Activated CD4-positive, alpha-beta T cell treated with anti-CD3 and anti-CD28 coated beads for 1 hour (primary cell): ENCODE results near the gene ELL3.
"Not testable (repeated sequence)": the region's sequence is repeated elsewhere in the genome, so short reads cannot be mapped to it uniquely, and the experiment has no call there.

ENCODE experiments used
- DNase-seq: peaks from one replicate; pipeline ENCODE4 v3.0.0-alpha.2; 2020

Gene ELL3

GRCh38 chr15:43789409-43789808 is 12.6 kb upstream of the ELL3 start:
- no peak for DNase-seq

GRCh38 chr15:43779016-43779415 is 2.2 kb upstream of the ELL3 start:
- no peak for DNase-seq

DNA sequence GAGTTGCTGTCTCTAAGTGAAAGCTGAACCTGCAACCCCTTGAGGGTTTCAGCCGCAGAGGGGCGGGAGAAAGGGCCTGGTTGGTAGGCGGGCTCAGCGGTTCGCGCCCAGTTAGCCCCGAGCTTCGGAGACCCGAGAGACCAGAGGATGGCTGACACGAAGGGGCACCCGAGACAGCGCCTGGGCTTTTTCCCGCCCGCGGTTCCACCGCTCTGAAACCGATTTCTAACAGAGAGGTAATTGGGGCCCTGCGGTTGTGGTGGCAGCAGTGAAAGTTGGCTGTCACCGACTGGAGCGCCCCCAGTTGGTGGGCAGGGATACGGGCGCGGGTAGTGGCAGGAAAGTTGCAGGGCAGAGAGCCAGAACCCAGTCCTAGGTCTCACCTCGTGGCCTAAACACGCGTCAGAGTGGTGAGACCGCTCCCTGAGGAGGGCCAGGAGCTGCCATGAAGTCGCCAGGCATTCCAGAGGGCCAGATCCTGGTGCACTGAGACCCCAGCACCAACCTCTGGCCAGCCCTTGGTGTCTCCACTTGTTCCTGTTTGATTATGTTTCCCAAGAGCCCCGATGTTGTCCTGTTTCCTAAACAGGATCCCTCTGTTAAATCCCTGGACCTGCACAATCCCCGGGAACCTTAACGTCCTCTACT is 625 bp upstream of the ELL3 start:
- DNase-seq: peak; percentile 71

DNA sequence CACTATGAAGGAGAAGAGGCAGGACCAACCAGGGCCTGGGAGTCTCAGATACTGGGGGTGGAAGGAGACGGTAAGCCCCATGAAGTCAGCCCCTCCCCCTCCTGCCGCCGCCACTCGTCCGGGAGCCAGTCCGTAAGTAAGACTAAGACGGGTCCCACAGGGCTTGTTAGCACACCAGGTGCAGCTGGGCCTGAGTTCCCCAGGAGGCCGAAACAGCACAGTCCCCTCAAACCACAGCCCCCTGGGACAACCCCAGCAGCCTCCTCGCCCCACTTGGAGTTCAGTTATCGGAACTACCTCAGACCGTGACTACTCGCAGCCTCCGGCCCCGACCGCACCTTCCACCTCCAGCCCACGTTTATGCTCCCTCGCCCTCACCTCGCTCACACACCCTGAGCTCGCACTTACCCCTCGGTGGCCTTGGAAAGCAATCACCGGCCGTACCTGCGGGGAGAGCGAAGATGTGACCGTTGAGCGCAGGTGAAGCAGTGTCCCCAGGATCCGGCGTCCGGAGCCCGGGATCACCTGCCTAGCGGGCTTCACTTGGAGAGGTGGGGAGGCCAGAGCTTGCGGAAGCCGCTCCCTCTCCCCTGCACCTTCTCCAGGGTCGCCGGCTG is 557 bp downstream of the ELL3 start:
- no peak for DNase-seq

GRCh38 chr15:43775411-43775965 is 1.3 kb downstream of the ELL3 start:
- DNase-seq: no peak

- DNase-seq: no peak
These were observed 2.7 kb downstream of the ELL3 start for GRCh38 chr15:43774062-43774461.

DNA sequence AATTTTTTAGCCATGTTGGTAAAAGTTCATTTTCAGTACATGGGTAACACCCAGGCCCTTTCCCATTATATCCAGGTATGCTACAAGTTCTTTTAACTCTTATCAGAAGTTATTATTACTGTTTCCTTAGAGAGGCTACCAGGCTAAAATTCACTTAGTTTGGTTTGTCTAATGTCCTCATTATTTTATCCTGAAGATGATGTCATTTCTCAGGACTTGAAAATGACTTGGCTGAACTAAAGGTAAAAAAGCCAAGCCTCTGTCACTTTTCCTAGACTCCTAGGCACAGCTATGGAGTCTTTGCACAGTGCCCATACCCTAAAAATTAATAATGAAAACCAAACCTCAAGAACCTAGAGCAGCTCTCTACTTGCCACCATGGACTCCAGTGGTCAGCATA is 4.1 kb downstream of the ELL3 start:
- DNase-seq: no peak

DNA sequence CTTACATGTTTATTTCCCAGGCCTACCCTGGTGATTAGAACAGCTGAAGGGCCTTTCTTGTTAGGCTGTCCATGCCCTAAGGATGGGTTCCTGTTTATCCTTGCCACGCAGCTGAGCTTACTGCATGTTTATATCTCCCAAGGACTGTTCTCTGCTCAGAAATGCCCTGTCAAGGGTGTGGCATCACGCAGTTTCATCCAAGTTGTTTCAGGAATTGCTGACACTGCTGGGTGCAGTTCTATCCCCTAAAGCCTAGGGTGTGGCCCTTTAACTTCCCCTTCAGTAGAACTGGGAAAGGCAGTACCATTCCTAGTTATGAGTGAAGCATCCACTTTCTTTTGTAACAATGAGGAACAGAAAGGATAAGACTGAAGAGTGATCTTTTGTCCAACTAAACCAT is 5.0 kb downstream of the ELL3 start:
- no peak for DNase-seq

- DNase-seq: peak; percentile 34
These were observed 7.1 kb downstream of the ELL3 start for GRCh38 chr15:43769584-43770228.

GRCh38 chr15:43763819-43764446 is 12.8 kb downstream of the ELL3 start:
- DNase-seq: no peak

DNA sequence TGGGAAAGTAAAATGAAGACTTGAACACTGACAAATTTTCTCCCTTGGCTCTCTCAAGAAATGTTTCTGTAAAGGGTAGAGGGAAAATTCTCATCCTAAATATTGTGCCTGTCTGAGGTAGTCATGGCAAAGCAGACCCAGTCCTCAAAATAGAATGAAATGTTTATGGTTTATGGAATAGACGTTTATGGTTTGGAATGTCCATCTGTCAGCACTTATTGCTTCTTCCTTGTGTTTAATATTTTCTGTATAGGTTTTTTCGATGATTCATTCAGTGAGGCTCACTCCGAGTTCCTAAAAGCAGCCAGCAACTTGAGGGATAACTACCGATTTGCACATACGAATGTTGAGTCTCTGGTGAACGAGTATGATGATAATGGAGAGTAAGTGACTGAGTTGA is 13.9 kb downstream of the ELL3 start:
- DNase-seq: no peak

DNA sequence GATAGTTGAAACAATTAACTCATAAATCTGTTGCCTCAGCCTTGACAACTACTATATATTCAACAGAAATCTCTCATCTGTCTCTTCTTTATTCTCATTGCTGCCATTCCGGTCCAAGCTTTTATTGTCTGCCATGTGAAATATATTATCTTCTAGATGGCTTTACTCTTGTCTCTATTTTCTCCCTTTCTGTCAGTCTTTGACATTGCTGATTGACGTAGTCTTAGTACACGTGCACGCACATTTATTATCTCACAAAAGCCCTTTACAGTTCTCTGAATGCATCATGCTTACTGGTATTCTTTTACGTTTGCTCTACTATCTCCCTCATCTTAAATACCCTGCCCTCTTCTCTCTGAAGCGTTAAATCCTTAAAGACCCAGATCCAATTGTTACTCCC is 24.9 kb downstream of the ELL3 start:
- DNase-seq: no peak

DNA sequence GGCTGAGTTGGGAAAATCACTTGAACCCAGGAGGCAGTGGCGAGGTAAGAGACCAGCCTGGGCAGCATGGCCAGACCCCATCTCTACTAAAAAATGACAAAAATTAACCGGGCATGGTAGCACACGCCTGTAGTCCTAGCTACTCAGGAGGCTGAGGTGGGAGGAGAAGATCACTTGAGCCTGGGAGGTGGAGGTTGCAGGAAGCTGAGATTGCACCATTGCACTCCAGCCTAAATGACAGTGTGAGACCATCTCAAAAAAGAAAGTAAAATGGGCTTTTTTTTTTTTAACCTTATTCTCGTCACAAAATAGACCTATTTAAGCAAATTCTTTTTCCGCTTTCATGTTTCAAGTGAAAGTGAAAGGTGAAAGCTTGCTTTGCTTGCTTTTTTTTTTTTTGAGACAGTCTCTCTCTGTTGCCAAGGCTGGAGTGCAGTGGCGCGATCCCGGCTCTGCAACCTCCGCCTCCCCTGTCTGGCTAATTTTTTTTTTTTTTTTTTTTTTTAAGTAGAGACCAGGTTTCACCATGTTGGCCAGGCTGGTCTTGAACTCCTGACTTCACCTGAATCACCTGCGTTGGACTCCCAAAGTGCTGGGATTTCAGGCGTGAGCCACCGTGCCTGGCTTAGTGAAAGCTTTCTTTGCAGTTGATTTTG is 26.9 kb downstream of the ELL3 start:
- no peak for DNase-seq

DNA sequence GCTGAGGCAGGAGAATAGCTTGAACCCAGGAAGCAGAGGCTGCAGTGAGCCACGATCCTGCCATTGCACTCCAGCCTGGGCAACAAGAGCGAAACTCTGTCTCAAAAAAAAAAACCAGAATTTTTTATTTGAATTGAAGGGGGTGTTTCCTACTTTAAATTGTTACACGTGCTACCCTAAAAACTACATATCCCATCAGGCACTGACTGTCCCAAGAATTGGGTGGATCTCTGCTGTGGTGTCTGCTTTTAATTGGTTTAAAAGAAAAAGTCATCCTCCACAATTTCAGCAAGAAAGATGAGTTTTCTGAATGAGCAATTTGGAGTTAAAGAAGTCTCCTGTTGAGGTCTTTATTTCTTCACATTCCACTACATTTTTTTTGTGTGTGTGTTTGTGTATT is 28.4 kb downstream of the ELL3 start:
- DNase-seq: no peak

DNA sequence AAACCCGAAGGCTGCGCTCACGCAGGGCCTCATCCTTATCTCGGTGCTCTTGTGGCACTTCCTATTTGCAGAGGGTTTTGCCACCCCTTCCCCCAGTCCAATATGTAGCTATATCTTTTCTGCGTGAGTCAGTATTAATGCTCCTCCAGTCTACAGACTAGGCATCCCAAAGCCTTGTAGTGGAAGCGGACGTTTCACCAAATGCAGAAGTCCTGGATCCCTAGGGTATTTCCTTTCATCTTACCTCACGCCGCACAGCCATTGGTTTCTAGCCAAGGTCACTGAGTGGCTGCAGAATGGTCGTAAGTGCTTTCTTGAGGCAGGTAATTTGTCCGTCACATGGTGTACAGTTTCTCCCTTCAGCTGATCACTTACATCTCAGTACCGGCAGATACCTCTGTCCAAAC is 29.9 kb downstream of the ELL3 start:
- DNase-seq: not testable (repeated sequence)

- DNase-seq: peak; percentile 73
These were observed 30.4 kb downstream of the ELL3 start, which contains the start of gene PDIA3 for GRCh38 chr15:43746245-43746902. Gene PDIA3 (plus strand): TSS chr15:43746438. CDS start chr15:43746540, 102 bp downstream.

- DNase-seq: no peak
These were observed 41.4 kb downstream of the ELL3 start for GRCh38 chr15:43735416-43735815.

DNA sequence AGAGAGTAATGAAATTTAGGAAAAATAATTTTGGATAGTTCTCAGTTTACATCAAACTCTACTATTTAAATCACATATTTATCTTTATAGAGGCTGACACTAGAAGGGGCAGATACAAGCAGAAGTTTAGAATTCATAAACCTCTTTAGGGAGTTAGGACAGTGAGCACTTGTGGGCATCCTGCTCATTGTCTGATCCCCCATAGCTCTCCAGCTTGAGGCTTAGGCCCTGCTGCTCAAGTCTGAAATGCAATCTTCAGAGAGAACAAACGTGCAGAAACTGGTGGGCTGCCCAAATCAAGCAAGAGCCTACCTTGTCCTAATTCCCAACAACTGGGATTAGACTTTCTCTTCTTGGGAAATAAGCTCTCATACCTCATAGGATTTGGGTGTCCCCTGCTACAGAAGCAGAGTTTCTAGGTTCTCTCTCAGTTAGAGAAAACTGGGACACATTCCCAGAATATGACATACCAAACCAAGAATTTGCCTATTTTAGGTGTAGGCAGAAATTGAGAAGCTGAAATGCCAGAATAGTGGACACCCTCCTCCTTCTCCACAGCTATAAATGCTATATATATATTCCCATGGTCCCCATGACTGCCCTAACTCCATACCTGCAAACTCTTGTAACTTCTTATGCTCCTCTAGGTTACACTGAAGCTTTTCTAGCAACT is 48.6 kb downstream of the ELL3 start:
- not testable (repeated sequence) for DNase-seq

DNA sequence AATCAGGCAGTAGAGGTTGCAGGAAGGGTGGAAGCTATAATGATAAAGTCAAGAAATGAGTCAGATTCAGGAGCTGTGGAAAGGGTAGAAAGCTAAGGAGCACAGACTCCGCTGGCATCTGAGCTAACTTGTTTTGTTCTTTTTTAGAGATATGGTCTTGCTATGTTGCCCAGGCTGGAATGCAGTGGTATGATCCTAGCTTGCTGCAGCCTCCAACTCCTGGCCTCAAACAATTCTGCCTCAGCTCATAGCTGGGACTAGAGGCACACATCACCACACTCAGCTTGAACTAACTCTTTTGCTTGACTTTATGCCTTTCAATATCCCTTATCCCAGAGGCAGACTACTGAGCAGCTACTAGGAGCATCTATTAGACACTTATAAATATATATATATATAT is 50.5 kb downstream of the ELL3 start:
- not testable (repeated sequence) for DNase-seq

GRCh38 chr15:43723151-43723550 is 53.6 kb downstream of the ELL3 start:
- DNase-seq: no peak
